ENCODE results near the gene KCND2.
A peak's percentile ranks its signal among the peaks of the same experiment; 100 is the strongest.
"Not testable (repeated sequence)": the region's sequence is repeated elsewhere in the genome, so short reads cannot be mapped to it uniquely, and the experiment has no call there.

Gene KCND2

GRCh38 chr7:120272701-120273475, at the start of gene KCND2:
Gene KCND2 (plus strand): TSS chr7:120273175.
- no peak for DNase-seq

- no peak for DNase-seq
These were observed 46.8 kb upstream of the KCND2 start for GRCh38 chr7:120226188-120226587.

GRCh38 chr7:120227255-120227654, 45.7 kb upstream of the KCND2 start:
- DNase-seq = no peak

- no peak for DNase-seq
These were observed 43.9 kb upstream of the KCND2 start for GRCh38 chr7:120229084-120229483.

DNA sequence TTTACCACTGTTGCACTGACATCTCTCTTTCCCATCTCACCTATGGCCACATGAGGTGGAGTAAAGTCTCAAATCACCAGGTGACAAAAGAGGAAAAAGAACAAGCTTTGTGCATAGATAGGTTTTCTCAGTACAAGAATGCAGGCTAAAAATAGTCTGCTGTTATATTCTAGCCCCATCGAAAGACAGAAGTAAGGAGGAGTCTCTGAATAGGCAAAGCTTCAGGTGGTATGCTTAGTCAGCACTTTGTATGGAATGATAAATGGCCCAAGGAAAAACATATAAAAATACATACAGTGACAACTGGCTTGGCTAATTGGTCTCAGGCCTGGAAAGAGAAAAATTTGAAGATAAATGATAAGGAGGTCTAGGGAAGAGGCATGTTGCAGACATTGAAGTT, 39.6 kb upstream of the KCND2 start:
- DNase-seq = no peak

DNA sequence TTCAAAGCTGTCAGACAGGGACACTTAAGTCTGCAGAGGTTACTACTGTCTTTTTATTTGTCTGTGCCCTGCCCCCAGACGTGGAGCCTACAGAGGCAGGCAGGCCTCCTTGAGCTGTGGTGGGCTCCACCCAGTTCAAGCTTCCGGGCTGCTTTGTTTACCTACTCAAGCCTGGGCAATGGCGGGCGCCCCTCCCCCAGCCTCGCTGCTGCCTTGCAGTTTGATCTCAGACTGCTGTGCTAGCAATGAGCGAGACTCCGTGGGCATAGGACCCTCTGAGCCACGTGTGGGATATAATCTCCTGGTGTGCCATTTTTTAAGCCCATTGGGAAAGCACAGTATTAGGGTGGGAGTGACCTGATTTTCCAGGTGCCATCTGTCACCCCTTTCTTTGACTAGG, 32.6 kb upstream of the KCND2 start:
- DNase-seq = not testable (repeated sequence)

- no peak for DNase-seq
These were observed 31.0 kb upstream of the KCND2 start for GRCh38 chr7:120241973-120242372.

DNA sequence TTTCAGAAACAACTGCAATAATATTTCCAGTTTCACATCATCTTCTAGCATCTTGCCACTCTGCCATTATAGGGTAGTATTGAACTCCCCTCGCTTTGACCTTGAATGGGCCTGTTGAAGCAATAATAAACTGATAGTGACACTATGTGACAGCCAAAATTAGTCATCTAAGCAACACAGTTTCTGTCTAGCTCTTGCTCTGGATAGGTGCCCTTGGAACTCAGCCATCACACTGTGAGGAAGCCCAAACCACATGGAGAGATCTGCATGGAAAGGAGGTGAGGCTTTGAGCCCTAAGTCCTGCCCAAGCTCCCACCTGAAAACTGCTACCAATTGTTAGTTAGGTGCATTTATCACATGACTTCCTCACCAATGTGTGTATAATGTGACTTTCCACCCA, 18.1 kb upstream of the KCND2 start:
- no peak for DNase-seq

- DNase-seq = no peak
These were observed 16.5 kb upstream of the KCND2 start for GRCh38 chr7:120256344-120257070.

DNA sequence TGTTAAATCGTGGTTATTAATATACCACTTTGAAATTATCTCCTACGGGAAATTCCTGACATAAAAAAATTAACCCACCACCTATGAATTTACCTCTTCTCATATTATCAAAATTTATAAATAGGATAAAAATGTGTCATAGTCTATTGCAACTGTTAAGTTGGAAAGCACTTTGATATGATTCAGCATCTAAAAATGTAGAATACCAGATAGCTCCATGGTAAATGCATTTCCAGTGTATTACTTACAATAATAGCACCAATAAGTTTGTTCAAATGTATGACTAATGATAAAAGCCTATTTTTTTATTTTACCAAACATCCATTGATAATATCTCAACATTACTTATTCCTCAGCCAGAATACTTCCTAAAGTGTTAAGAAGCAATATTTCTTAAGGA, 13.6 kb upstream of the KCND2 start:
- DNase-seq = no peak

- no peak for DNase-seq
These were observed 12.9 kb upstream of the KCND2 start for GRCh38 chr7:120260111-120260510.

- peak in 1 of 2 donors; percentile 2 for DNase-seq
These were observed 714 bp upstream of the KCND2 start for GRCh38 chr7:120272261-120272660.

- no peak for DNase-seq
These were observed 551 bp downstream of the KCND2 start for GRCh38 chr7:120273476-120273975.

GRCh38 chr7:120274482-120274881, 1.5 kb downstream of the KCND2 start:
- DNase-seq = no peak

DNA sequence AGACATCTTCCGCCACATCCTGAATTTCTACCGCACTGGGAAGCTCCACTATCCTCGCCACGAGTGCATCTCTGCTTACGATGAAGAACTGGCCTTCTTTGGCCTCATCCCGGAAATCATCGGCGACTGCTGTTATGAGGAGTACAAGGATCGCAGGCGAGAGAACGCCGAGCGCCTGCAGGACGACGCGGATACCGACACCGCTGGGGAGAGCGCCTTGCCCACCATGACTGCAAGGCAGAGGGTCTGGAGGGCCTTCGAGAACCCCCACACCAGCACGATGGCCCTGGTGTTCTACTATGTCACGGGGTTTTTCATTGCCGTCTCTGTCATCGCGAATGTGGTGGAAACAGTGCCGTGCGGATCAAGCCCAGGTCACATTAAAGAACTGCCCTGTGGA, 1.9 kb downstream of the KCND2 start:
- DNase-seq = no peak

- no peak for DNase-seq
These were observed 3.7 kb downstream of the KCND2 start for GRCh38 chr7:120276720-120277119.

GRCh38 chr7:120278773-120279172, 5.8 kb downstream of the KCND2 start:
- no peak for DNase-seq

DNA sequence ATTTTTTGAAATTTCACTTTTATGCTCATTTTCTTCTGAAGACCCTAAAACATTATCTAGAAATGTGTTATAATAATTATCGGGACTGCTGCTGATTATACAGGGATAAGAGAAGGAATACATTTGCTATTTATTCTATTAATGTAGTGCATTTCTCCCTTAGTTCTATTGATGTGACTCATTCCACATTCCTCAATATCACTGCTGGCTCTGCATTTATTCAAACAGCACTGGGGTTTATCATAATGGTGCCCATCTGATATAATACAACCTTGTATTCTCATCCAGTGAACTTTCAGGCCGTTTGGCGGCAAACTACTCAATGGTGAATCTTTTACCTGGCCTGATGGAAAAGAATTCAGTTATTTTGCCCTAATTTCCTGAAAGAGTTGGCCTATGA, 7.8 kb downstream of the KCND2 start:
- DNase-seq = no peak

- no peak for DNase-seq
These were observed 20.1 kb downstream of the KCND2 start for GRCh38 chr7:120293027-120293426.

- no peak for DNase-seq
These were observed 29.2 kb downstream of the KCND2 start for GRCh38 chr7:120302190-120302589.

GRCh38 chr7:120303105-120303504, 30.1 kb downstream of the KCND2 start:
- DNase-seq = no peak

- no peak for DNase-seq
These were observed 31.7 kb downstream of the KCND2 start for GRCh38 chr7:120304674-120305073.

GRCh38 chr7:120307991-120308545, 35.1 kb downstream of the KCND2 start:
- DNase-seq = no peak

All from bone marrow (tissue), 2 donors.